Measurements from ENCODE around the gene ZSCAN26.

GRCh38 chr6:28245206-28245941, 21.6 kb upstream of the ZSCAN26 start:
- no peak for TF ChIP-seq SP1 (IDR thresholded peaks at IDR 0.05)
- TF ChIP-seq TARDBP (IDR thresholded peaks at IDR 0.05): no peak
- TF ChIP-seq BHLHE40 (IDR thresholded peaks at IDR 0.05; ENCODE audit: borderline replicate concordance): no peak
- TF ChIP-seq PKNOX1 (IDR thresholded peaks at IDR 0.05): no peak
- TF ChIP-seq FOXM1 (IDR thresholded peaks at IDR 0.05; ENCODE audit: borderline replicate concordance): no peak

Measured in HEK293T (cell line).